Measurements from ENCODE around the gene SLC43A3.

SLC43A3 gene

DNA sequence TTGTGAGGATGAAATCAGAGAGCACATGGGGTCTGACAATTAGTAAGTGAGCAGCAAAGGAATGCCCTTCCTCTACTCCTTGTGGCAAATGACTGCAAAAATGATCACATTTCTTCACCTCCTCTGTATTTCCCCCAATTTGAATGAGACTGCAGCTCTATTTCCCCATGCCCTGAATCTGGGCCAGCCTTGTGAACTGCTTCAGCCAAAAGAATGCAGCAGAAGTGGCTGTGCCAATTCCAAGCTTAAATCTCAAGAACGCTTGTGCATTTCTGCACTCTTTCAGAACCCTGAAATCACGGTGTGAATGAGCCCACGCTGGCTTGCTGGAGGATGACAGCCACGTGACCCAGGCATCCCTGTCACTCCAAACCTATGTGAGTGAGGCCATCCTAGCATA, 9.9 kb downstream of the SLC43A3 start:
- H3K9me3 ChIP-seq (ENCODE audit: control insufficient read depth in 2 of 2, low read length in 2 of 2), result no peaks in the 10 kb centered on the region
- H3K4me1 ChIP-seq (ENCODE audit: control insufficient read depth, insufficient read depth, low read length), result peaks cover 2% of the 10 kb centered on the region
- no peak overlapping the region for H3K27ac ChIP-seq (ENCODE audit: low read length)
- no peak overlapping the region for H3K9ac ChIP-seq (ENCODE audit: low read length in 2 of 2)
- no peak overlapping the region for H3K4me3 ChIP-seq (ENCODE audit: low read length in 2 of 2)
- peaks cover 40 to 56% of the 10 kb centered on the region in 2 donors for H3K36me3 ChIP-seq (ENCODE audit: control insufficient read depth in 2 of 2, insufficient read depth in 2 of 2, low read length in 2 of 2)
- no peaks in the 10 kb centered on the region for H3K27me3 ChIP-seq (ENCODE audit: control insufficient read depth in 1 of 2, insufficient read depth in 2 of 2, low read length in 2 of 2)

DNA sequence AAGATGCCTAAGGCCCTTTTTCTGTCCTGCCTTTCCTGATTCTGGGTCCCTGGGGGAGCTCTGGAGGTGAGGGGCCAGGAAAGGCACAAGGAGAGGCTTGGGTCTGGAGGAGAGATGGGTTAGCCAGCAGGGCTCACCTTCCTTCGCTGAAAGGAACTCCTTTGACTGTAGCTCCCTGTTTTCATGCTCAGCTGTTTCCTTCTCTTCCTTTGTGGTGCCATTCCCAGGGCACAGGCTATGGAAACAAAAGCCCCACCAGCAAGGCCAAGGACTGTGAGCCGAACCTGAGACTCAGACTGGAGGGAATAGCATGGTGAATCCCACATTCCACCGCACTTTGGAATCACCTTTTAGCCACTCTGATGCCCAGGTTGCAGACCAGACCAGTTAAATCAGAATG, 10.5 kb downstream of the SLC43A3 start:
- Histone ChIP-seq H3K9me3 (ENCODE audit: control insufficient read depth in 2 of 2, low read length in 2 of 2) (no peaks in the 10 kb centered on the region), H3K4me1 (ENCODE audit: control insufficient read depth, insufficient read depth, low read length) (peaks cover 2% of the 10 kb centered on the region), H3K9ac (ENCODE audit: low read length in 2 of 2) (no peak overlapping the region), H3K27ac (ENCODE audit: low read length) (no peak overlapping the region), H3K36me3 (ENCODE audit: control insufficient read depth in 2 of 2, insufficient read depth in 2 of 2, low read length in 2 of 2) (peaks cover 40 to 53% of the 10 kb centered on the region in 2 donors), H3K27me3 (ENCODE audit: control insufficient read depth in 1 of 2, insufficient read depth in 2 of 2, low read length in 2 of 2) (no peaks in the 10 kb centered on the region), H3K4me3 (ENCODE audit: low read length in 2 of 2) (no peak overlapping the region)

DNA sequence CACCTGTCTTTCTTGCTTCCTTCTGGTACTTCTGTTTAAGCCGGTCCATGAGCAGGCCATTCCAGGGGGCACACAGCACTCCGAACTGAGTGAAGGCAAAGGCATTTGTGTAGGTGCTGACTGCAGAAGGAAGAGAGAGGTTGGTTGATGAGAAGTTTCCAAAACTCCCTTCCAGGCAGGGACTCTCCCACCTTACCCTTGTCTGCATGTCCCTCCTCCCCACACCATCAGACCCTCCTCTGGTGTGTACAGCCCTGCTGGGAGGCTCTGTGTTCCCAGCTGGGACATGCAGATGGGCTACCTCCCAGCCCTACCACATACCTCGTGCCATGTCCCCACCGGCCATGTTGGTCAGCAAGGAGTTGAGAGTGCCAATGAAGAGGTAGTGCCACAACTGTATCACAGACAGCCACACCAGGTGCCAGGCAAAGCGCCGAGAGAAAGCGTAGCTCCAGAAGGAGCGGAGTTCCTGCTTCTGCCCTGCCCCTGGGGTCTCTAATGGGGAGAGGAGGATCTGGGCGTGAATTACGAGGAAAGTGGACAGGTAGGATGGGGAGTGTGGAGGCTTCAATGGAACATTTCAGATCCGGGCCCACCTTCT, 12.2 kb downstream of the SLC43A3 start:
- no peak overlapping the region for H3K4me3 ChIP-seq (ENCODE audit: low read length in 2 of 2)
- H3K9me3 ChIP-seq (ENCODE audit: control insufficient read depth in 2 of 2, low read length in 2 of 2), result no peaks in the 10 kb centered on the region
- no peaks in the 10 kb centered on the region for H3K4me1 ChIP-seq (ENCODE audit: control insufficient read depth, insufficient read depth, low read length)
- no peak overlapping the region for H3K9ac ChIP-seq (ENCODE audit: low read length in 2 of 2)
- no peak overlapping the region for H3K27ac ChIP-seq (ENCODE audit: low read length)
- H3K27me3 ChIP-seq (ENCODE audit: control insufficient read depth in 1 of 2, insufficient read depth in 2 of 2, low read length in 2 of 2), result no peaks in the 10 kb centered on the region
- H3K36me3 ChIP-seq (ENCODE audit: control insufficient read depth in 2 of 2, insufficient read depth in 2 of 2, low read length in 2 of 2), result peaks cover 40 to 52% of the 10 kb centered on the region in 2 donors

DNA sequence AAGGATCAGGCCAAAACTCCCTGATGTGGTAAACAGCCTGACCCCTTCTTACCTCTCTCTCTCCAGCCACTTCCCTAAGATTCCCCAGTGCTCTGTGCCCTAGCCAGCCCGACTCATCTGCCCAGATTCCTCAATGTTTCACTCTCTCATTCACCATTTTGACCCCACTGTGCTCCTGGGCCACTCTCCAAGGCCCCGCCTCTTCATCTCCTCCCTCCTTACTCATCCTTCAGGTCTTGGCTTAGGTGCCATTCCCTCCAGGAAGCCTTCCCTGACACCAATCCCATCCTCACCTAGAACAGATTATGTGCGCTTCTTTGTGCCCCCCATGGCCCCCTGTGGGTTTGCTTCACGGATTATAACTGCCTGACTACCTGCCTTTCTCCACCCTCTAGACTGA, 13.2 kb downstream of the SLC43A3 start:
- peaks cover 47 to 60% of the 10 kb centered on the region in 2 donors for H3K36me3 ChIP-seq (ENCODE audit: control insufficient read depth in 2 of 2, insufficient read depth in 2 of 2, low read length in 2 of 2)
- no peaks in the 10 kb centered on the region for H3K9me3 ChIP-seq (ENCODE audit: control insufficient read depth in 2 of 2, low read length in 2 of 2)
- no peak overlapping the region for H3K4me3 ChIP-seq (ENCODE audit: low read length in 2 of 2)
- H3K27me3 ChIP-seq (ENCODE audit: control insufficient read depth in 1 of 2, insufficient read depth in 2 of 2, low read length in 2 of 2), result no peaks in the 10 kb centered on the region
- H3K4me1 ChIP-seq (ENCODE audit: control insufficient read depth, insufficient read depth, low read length), result no peaks in the 10 kb centered on the region
- no peak overlapping the region for H3K9ac ChIP-seq (ENCODE audit: low read length in 2 of 2)
- no peak overlapping the region for H3K27ac ChIP-seq (ENCODE audit: low read length)

DNA sequence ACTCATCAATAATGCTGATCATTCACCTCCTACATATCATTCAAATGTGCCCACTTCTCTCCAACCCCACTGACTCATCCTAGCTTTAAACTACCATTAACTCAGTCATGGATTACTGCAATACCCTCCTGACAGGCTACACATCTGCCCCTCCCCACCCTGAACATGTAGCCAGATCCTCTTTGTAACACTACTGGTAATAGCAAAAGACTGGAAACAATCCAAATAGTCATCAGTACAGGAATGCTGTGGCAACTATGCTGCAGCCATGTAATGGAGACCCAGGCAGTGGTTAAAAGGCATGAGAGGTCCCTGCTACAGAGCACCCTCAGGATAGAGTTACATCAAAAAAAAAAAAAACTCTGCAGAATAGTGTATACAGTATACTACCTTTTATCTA, 16.6 kb downstream of the SLC43A3 start:
- no peaks in the 10 kb centered on the region for H3K4me1 ChIP-seq (ENCODE audit: control insufficient read depth, insufficient read depth, low read length)
- H3K9ac ChIP-seq (ENCODE audit: low read length in 2 of 2), result no peak overlapping the region
- peaks cover 41 to 55% of the 10 kb centered on the region in 2 donors for H3K36me3 ChIP-seq (ENCODE audit: control insufficient read depth in 2 of 2, insufficient read depth in 2 of 2, low read length in 2 of 2)
- H3K4me3 ChIP-seq (ENCODE audit: low read length in 2 of 2), result no peak overlapping the region
- no peak overlapping the region for H3K27ac ChIP-seq (ENCODE audit: low read length)
- H3K9me3 ChIP-seq (ENCODE audit: control insufficient read depth in 2 of 2, low read length in 2 of 2), result no peaks in the 10 kb centered on the region
- H3K27me3 ChIP-seq (ENCODE audit: control insufficient read depth in 1 of 2, insufficient read depth in 2 of 2, low read length in 2 of 2), result no peaks in the 10 kb centered on the region

DNA sequence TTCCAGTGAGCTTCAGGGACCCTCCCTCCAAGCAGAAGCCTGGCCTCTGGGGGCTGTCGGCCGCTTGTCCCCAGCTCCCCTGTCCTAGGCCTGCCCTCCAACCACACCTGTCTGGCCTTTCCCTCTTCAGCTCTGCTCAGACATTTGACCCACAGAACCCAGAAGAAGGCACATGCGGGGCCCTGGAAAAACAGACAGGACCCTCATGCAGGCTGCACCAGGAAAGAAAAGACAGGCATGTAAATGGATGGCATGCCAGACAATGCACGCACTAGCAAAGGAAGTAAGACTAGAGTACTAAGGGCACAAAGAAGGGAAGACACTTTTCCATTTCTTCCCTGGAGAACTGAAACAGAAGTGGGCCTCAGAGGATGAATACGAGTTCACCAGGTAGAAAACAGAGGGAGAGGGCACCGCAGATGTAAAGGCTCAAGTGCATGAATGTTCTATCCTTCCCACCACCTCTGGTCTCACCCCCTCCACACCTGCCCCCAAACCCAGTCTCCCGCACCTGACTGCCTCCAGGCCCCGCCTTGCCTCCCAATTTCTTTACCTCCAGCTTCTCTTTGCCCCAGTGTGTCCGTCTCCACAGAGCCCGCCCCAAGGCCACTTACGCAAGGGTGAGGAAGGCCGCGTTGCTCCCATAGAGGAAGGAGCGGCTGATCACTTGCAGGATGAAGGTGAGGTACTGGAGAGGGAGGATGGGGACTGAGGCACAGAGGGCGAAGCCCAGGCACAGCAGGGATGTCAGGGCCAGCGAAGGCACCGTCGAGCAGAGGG, 17.4 kb downstream of the SLC43A3 start:
- no peaks in the 10 kb centered on the region for H3K9me3 ChIP-seq (ENCODE audit: control insufficient read depth in 2 of 2, low read length in 2 of 2)
- no peaks in the 10 kb centered on the region for H3K27me3 ChIP-seq (ENCODE audit: control insufficient read depth in 1 of 2, insufficient read depth in 2 of 2, low read length in 2 of 2)
- no peak overlapping the region for H3K27ac ChIP-seq (ENCODE audit: low read length)
- H3K4me1 ChIP-seq (ENCODE audit: control insufficient read depth, insufficient read depth, low read length), result no peaks in the 10 kb centered on the region
- peaks cover 34 to 48% of the 10 kb centered on the region in 2 donors for H3K36me3 ChIP-seq (ENCODE audit: control insufficient read depth in 2 of 2, insufficient read depth in 2 of 2, low read length in 2 of 2)
- no peak overlapping the region for H3K4me3 ChIP-seq (ENCODE audit: low read length in 2 of 2)
- H3K9ac ChIP-seq (ENCODE audit: low read length in 2 of 2), result no peak overlapping the region

DNA sequence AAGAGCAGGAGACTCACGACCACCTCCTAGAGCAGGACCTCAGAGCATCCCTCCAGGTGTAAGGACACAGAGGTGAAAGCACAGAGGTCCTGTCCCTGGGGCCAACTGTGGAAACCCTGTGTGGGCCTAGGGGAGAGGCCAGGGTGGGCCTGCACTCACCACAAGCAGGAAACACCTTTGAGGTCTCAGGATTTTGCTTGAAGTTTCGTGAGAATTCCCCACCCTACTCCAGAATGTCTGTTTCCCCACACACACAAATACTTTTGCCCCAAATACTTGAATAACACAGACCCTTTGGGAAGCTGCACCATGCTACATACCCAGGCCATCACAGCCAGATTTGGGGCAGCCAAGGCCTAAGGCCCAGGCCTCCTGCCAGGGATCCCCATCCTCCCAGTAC, 18.1 kb downstream of the SLC43A3 start:
- H3K4me1 ChIP-seq (ENCODE audit: control insufficient read depth, insufficient read depth, low read length), result no peaks in the 10 kb centered on the region
- H3K27ac ChIP-seq (ENCODE audit: low read length), result no peak overlapping the region
- no peaks in the 10 kb centered on the region for H3K9me3 ChIP-seq (ENCODE audit: control insufficient read depth in 2 of 2, low read length in 2 of 2)
- H3K4me3 ChIP-seq (ENCODE audit: low read length in 2 of 2), result no peak overlapping the region
- no peak overlapping the region for H3K9ac ChIP-seq (ENCODE audit: low read length in 2 of 2)
- no peaks in the 10 kb centered on the region for H3K27me3 ChIP-seq (ENCODE audit: control insufficient read depth in 1 of 2, insufficient read depth in 2 of 2, low read length in 2 of 2)
- peaks cover 32 to 41% of the 10 kb centered on the region in 2 donors for H3K36me3 ChIP-seq (ENCODE audit: control insufficient read depth in 2 of 2, insufficient read depth in 2 of 2, low read length in 2 of 2)

DNA sequence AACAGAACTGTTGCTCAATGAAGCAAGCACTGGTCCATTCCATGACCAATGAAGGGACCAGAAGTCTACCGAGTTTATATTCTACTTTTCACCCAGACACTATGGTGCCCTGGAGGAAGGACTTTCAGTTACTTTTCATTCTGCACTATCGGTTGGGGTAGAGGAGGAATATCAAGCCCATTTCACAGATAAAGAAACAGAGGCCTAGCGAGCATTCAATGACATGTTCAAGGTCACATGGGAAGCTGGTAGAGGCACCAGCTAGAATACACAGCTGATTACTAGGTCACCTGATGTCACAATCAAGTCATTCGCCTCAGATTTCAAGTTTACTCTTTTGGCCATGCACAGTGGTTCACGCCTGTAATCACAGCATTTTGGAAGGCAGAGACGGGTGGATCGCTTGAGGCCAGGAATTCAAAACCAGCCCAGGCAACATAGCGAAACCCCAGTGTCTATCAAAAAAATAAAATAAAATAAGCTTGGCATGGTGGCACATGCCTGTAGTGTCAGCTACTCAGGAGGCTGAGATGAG, 18.9 kb downstream of the SLC43A3 start:
- Histone ChIP-seq H3K9ac (ENCODE audit: low read length in 2 of 2) (no peak overlapping the region), H3K36me3 (ENCODE audit: control insufficient read depth in 2 of 2, insufficient read depth in 2 of 2, low read length in 2 of 2) (peaks cover 32 to 36% of the 10 kb centered on the region in 2 donors), H3K4me3 (ENCODE audit: low read length in 2 of 2) (no peak overlapping the region), H3K9me3 (ENCODE audit: control insufficient read depth in 2 of 2, low read length in 2 of 2) (no peaks in the 10 kb centered on the region), H3K4me1 (ENCODE audit: control insufficient read depth, insufficient read depth, low read length) (no peaks in the 10 kb centered on the region), H3K27me3 (ENCODE audit: control insufficient read depth in 1 of 2, insufficient read depth in 2 of 2, low read length in 2 of 2) (no peaks in the 10 kb centered on the region), H3K27ac (ENCODE audit: low read length) (no peak overlapping the region)

DNA sequence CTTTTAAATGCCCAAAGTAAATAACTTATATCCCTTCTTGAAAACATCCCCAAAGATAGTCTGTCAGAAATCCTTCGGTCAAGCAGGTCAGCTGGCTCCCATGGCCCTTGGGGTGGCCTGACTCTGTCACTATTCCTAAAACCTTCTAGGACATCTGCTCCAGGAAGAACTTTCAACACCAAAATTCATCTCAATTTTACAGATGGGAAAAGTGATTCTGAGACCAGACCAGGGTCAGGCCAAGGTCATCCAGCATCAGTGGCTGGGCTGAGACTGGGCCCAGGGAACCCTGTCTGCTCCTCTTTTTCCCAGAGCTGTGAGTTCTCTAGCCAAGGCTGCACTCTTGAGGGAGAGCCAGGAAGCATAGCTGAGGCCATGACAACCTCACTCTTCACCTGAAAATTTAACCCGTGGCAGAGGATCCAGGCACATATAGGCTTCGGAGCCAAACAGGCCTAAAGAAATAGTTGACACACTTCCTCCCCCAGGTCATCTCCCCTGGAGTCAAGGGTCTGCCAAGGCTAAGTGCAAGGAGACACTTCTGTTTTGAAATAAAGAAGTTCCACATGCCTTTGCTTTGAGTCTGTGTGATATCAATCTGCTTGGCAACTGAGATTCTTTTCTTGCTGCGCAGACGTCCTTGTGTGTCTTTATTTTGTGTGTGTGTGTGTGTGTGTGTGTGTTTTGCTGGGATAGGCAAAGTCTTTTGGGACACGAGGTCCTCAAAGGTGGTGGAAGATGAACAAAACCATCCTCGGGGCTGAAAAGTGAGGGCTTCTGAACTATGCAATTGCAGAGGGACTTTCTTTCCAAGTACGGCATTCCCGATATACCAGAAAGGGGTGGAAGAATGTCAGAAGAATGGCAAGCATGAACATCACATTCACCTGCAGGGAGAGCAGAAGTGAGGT, 19.7 kb downstream of the SLC43A3 start:
- H3K27ac ChIP-seq (ENCODE audit: low read length), result no peak overlapping the region
- no peaks in the 10 kb centered on the region for H3K27me3 ChIP-seq (ENCODE audit: control insufficient read depth in 1 of 2, insufficient read depth in 2 of 2, low read length in 2 of 2)
- H3K4me3 ChIP-seq (ENCODE audit: low read length in 2 of 2), result no peak overlapping the region
- no peaks in the 10 kb centered on the region for H3K9me3 ChIP-seq (ENCODE audit: control insufficient read depth in 2 of 2, low read length in 2 of 2)
- no peak overlapping the region for H3K9ac ChIP-seq (ENCODE audit: low read length in 2 of 2)
- no peaks in the 10 kb centered on the region for H3K4me1 ChIP-seq (ENCODE audit: control insufficient read depth, insufficient read depth, low read length)
- H3K36me3 ChIP-seq (ENCODE audit: control insufficient read depth in 2 of 2, insufficient read depth in 2 of 2, low read length in 2 of 2), result peaks cover 32 to 36% of the 10 kb centered on the region in 2 donors

DNA sequence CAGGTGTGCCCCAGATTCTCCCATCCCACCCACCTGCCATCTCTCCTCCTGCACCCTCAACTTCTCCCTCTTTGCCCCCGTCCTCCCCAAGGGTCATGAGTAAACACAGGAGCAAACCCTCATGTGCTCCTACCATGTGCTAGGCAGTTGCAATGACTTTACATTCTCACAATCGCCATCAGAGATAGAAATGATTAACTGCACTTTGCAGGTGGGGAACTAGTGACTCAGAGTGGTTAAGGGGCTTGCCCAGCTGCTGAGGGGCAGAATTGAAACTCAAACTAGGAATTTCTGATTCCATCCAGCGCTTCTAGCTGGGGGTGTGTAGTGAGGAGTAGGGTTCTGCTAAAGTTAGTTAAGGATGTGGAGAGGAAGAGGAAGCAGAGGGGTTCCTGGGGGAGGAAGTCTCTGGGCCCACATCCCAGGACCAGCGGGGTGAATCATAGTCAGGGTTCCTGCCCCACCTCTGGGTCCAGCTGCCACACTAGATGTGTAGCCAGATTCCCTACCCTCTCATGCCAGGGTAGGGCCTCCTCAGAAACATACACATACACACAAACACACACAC, 20.5 kb downstream of the SLC43A3 start:
- H3K27me3 ChIP-seq (ENCODE audit: control insufficient read depth in 1 of 2, insufficient read depth in 2 of 2, low read length in 2 of 2), result no peaks in the 10 kb centered on the region
- no peak overlapping the region for H3K4me3 ChIP-seq (ENCODE audit: low read length in 2 of 2)
- H3K27ac ChIP-seq (ENCODE audit: low read length), result no peak overlapping the region
- no peaks in the 10 kb centered on the region for H3K4me1 ChIP-seq (ENCODE audit: control insufficient read depth, insufficient read depth, low read length)
- H3K9ac ChIP-seq (ENCODE audit: low read length in 2 of 2), result no peak overlapping the region
- H3K36me3 ChIP-seq (ENCODE audit: control insufficient read depth in 2 of 2, insufficient read depth in 2 of 2, low read length in 2 of 2), result peaks cover 32 to 36% of the 10 kb centered on the region in 2 donors
- no peaks in the 10 kb centered on the region for H3K9me3 ChIP-seq (ENCODE audit: control insufficient read depth in 2 of 2, low read length in 2 of 2)

Data from stomach smooth muscle (tissue), 2 donors.